Brain microvascular endothelial cell (primary cell): ENCODE results near the gene ZNF407.

Source experiments
- DNase-seq: peaks from one replicate; pipeline ENCODE4 v3.0.0-alpha.2; 2020
- H3K27ac ChIP-seq: fragments of 250-450 bp; sonication (Bioruptor Pico); 2 replicates; pipeline ENCODE4 v1.5.1; 2020; ENCODE audit warnings: mild to moderate bottlenecking, moderate library complexity
- H3K27me3 ChIP-seq: fragments of 250-450 bp; sonication (Bioruptor Pico); replicated peaks from 2 replicates; pipeline ENCODE4 v1.5.1; 2020; ENCODE audit warnings: mild to moderate bottlenecking
- H3K36me3 ChIP-seq: fragments of 250-450 bp; sonication (Bioruptor Pico); replicated peaks from 2 replicates; pipeline ENCODE4 v1.5.1; 2020; ENCODE audit warnings: mild to moderate bottlenecking
- H3K4me3 ChIP-seq: 2 replicates; pipeline ENCODE4 v1.5.1; 2011; ENCODE audit warnings: low read depth, mild to moderate bottlenecking, control low read depth, low read length, moderate library complexity
- in situ Hi-C: cut with HindIII; loops from 2 replicates; pipeline ENCODE4 v1.10.0; 2017; ENCODE audit warnings: low sequenced_read_pairs, low pct_ligation_motif_present
- TF ChIP-seq, protein P1 (sequence below): IDR thresholded peaks from 2 replicates; pipeline ENCODE4 v1.5.1; 2011; ENCODE audit warnings: low read depth, mild to moderate bottlenecking, moderate library complexity, low read length, control low read depth, inconsistent platforms; ENCODE audit errors: missing control alignments

ZNF407 gene

DNA sequence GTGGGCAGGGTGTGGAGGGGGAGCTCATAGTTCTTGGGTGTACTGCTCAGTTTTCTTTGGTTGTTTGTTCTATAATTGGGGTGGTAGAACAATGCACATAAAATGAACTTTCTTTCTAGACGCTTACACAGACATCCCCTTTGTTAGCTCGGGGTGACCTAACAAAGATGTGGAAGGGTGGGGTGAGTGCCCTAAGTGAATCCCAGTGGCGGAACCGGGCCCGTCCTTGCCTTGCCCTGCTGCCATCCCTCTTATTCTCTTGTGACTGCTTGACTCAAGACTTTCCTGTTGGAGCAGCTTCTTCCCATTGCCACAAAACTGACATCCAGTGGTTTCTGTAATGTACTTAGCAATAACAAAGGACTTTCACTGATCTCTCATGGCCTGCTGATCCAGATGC, 343.2 kb downstream of the ZNF407 start:
- H3K36me3 ChIP-seq: no peaks in the 10 kb centered on the region
- no peak overlapping the region for H3K27ac ChIP-seq
- TF ChIP-seq, protein P1, sequence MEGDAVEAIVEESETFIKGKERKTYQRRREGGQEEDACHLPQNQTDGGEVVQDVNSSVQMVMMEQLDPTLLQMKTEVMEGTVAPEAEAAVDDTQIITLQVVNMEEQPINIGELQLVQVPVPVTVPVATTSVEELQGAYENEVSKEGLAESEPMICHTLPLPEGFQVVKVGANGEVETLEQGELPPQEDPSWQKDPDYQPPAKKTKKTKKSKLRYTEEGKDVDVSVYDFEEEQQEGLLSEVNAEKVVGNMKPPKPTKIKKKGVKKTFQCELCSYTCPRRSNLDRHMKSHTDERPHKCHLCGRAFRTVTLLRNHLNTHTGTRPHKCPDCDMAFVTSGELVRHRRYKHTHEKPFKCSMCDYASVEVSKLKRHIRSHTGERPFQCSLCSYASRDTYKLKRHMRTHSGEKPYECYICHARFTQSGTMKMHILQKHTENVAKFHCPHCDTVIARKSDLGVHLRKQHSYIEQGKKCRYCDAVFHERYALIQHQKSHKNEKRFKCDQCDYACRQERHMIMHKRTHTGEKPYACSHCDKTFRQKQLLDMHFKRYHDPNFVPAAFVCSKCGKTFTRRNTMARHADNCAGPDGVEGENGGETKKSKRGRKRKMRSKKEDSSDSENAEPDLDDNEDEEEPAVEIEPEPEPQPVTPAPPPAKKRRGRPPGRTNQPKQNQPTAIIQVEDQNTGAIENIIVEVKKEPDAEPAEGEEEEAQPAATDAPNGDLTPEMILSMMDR: no peak
- no peaks in the 10 kb centered on the region for H3K27me3 ChIP-seq
- in situ Hi-C loops: no loop called here
- H3K4me3 ChIP-seq: no peak overlapping the region
- no peak for DNase-seq

DNA sequence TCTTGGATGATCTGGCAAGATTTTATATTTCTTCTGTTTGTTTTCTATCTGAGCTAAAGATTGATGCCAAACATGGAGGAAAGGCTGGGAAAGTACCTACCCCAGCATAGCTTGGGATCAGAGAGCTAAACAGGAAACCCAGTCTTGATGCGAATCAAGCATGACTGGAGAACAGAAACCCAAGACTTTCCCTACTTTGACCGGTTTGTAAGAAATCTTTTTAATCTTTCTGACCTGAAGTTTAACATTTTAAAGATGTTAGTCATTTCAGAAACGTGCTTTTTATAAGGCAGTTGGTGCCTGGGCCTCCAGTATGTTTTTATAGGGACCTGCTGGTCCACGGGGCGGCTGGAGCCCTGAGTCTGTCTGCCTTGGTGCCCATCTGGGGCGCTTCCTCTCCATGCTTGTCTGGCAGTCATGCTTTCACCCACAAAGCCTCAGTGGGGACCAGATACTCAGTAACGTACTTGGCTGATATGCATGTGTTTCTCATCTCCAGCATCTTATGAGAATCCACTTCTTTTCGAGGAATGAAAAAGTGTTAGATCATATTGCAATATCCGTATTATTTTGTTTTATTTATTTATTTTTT, 344.7 kb downstream of the ZNF407 start:
- H3K36me3 ChIP-seq: no peaks in the 10 kb centered on the region
- H3K27me3 ChIP-seq: no peaks in the 10 kb centered on the region
- TF ChIP-seq, protein P1: no peak
- no peak overlapping the region for H3K4me3 ChIP-seq
- no peak for DNase-seq
- in situ Hi-C loops: no loop called here
- peak overlapping the region; percentile 38 for H3K27ac ChIP-seq

DNA sequence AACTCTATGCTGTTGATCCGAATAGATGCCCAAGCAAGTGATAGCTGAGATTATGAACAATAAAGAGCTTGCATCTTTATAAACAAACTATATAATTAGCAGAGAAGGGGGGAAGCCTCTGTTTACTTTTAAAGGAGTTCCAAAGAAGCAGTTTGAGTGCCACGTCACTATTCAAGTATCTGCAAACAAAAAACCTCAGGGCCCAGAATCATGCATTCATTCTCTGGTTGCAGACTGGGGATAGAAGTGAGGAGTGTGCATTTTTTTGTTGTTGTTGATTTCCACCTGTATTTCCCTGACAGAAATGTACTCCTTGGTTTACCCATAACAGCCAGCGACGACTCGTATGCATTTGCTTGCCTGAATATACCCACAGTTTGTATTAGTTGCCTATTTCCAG, 347.0 kb downstream of the ZNF407 start:
- no peak for DNase-seq
- no peak overlapping the region for H3K4me3 ChIP-seq
- no peaks in the 10 kb centered on the region for H3K36me3 ChIP-seq
- H3K27ac ChIP-seq: no peak overlapping the region
- no peaks in the 10 kb centered on the region for H3K27me3 ChIP-seq
- TF ChIP-seq, protein P1: no peak
- in situ Hi-C loops: no loop called here

DNA sequence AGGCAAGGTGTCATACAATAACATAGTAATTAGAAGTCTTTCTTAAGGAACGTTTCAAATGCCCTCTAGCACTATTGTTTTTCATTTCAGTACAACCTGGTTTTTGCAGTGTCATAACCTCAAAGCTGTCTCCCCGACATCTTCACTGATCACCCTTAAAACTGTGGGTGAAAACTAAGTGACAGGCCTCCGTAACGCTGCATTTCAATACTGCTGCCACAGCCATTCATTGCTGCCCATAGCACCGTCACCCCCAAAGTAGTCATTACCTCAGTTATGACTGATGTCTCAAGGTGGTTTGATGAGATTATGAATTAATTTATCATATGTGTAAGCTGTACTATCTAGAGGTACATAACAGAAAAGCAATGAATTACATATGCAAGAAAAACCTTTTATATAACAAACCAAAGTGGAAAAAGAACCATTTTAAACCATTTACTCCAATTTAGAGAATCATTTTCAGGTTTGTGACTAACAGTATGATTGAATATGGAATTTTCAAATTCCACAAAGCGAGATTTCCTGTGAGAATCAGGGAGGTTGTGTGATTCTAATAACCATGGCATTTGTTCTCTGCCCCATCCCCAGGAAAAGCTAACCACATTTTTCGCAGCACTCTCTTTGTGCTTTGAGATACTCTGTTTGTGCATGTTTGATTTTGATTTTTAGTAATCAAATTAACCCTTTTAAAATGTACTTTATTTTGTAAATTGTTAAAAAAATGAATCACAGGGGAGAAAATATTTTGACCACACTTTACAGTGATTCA, 348.3 kb downstream of the ZNF407 start:
- DNase-seq: peak; percentile 60
- no peaks in the 10 kb centered on the region for H3K27me3 ChIP-seq
- no peaks in the 10 kb centered on the region for H3K36me3 ChIP-seq
- TF ChIP-seq, protein P1: no peak
- no peak overlapping the region for H3K4me3 ChIP-seq
- in situ Hi-C loops: no loop called here
- peak overlapping the region; percentile 88 for H3K27ac ChIP-seq

DNA sequence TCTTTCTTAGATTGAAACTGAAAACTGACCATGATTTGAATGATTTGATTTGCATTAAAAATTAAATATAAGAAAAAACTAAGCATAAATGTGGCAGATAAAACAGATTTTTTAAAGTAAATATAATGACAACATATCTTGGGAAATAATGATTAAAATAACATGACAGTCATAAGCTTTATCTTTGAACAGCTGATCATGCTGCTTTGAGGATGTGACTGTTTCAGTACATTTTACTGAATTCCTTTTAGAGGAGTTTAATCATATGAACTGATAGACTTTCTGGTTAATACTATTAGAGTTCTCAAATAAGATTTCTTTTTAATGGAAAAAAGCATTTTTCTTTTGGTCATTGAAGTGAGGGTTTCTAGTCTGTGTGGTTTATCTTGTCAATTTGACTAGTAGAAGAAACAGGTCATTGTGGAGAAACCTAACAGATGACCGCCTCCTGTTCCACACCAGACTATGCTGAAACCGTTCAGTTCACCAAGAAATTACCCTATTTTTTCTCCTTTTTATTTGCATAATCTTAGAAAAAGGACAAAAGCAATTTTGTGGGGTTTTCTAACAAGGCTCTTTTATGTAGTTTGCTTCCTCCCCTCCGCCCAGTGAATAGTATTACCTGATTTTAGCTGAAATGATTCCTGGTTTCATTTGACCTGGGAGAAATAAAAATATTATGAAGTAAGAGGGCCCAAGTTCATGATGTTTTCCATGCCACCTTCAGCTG, 349.1 kb downstream of the ZNF407 start:
- Histone ChIP-seq H3K4me3 (no peak overlapping the region), H3K36me3 (no peaks in the 10 kb centered on the region), H3K27ac (peak overlapping the region; percentile 88), H3K27me3 (no peaks in the 10 kb centered on the region)
- in situ Hi-C loops: no loop called here
- peak; percentile 25 for DNase-seq
- TF ChIP-seq, protein P1: no peak
